GM12878 (cell line): Measurements from ENCODE around the gene TNPO2. TPM values are rescaled to one million over a fixed set of nuclear protein-coding genes. Genes with fewer than 3 reads are reported as not detected.

Experiments
- ATF7 ChIP-seq: fragments of 450-650 bp; IDR thresholded peaks from 2 replicates; pipeline ENCODE4 v1.6.1; 2016; ENCODE audit warnings: low read depth, mild to moderate bottlenecking
- CEBPB ChIP-seq, 2 experiments: fragments of 150-350 bp in 1 of 2; IDR thresholded peaks; 2 replicates each; pipeline ENCODE4 v1.6.1; 2012 to 2014; ENCODE audit warnings: low read depth in 2 of 2, low read length in 2 of 2, borderline replicate concordance in 1 of 2, inconsistent platforms in 1 of 2
- GATAD2B ChIP-seq: fragments of 450-650 bp; conservative IDR thresholded peaks from 2 replicates; pipeline ENCODE4 v1.6.1; 2017; ENCODE audit warnings: low read depth, mild to moderate bottlenecking, moderate library complexity
- MTA3 ChIP-seq: IDR thresholded peaks from 2 replicates; pipeline ENCODE4 v1.6.1; 2012; ENCODE audit warnings: low read length, inconsistent platforms, borderline replicate concordance
- POU2F2 ChIP-seq: IDR thresholded peaks from 3 replicates; pipeline ENCODE4 v1.6.1; 2011; ENCODE audit warnings: low read depth, mild to moderate bottlenecking, low read length, borderline replicate concordance
- RELA ChIP-seq: fragments of 450-650 bp; IDR thresholded peaks from 2 replicates; pipeline ENCODE4 v1.8.0; 2014; ENCODE audit warnings: borderline replicate concordance; ENCODE audit not compliant: partially characterized antibody
- SPI1 ChIP-seq: IDR thresholded peaks from 2 replicates; pipeline ENCODE4 v1.6.1; 2011; ENCODE audit warnings: low read depth, mild to moderate bottlenecking, low read length, moderate library complexity, borderline replicate concordance; ENCODE audit not compliant: insufficient read depth
- SREBF2 ChIP-seq: IDR thresholded peaks from 2 replicates; pipeline ENCODE4 v1.6.1; 2012; ENCODE audit warnings: mild to moderate bottlenecking, low read length
- STAT1 ChIP-seq: fragments of 450-650 bp; conservative IDR thresholded peaks from 2 replicates; pipeline ENCODE4 v1.6.1; 2014; ENCODE audit warnings: antibody characterized with exemption, mild to moderate bottlenecking
- TAF1 ChIP-seq: IDR thresholded peaks from 2 replicates; pipeline ENCODE4 v1.6.1; 2011; ENCODE audit warnings: mild to moderate bottlenecking, low read depth, low read length, borderline replicate concordance
- ZBED1 ChIP-seq: IDR thresholded peaks from 2 replicates; pipeline ENCODE4 v1.6.1; 2016; ENCODE audit warnings: borderline replicate concordance
- polyA plus RNA-seq, 11 experiments: library from polyadenylated mRNA; depleted of rRNA in 4 of 11; unstranded in 6 of 11; stranded (reverse) in 5 of 11; fragments of >200 nt; fragmentation: Nextera tagmentation in 4 of 11; fragmentation: Illumina TruSeq in 1 of 11; extraction: Ambion mirVana in 4 of 11; extraction: Trizol in 1 of 11; gene quantifications; 1 replicate in 1 of 11; 2 replicates in 10 of 11; pipeline versions ENCODE4 v1.2.1 to v1.2.3, GENCODE V29; 2011 to 2016; ENCODE audit warnings: inconsistent platforms in 2 of 11, missing spikeins in 2 of 11, low read depth in 1 of 11
- total RNA-seq, 4 experiments: library from RNA; depleted of rRNA in 3 of 4; stranded (reverse); fragments of >200 nt in 3 of 4; fragmentation: Illumina TruSeq in 1 of 4; extraction: Trizol in 1 of 4; gene quantifications; 2 replicates each; pipeline versions ENCODE4 v1.2.1 to v1.2.3, GENCODE V29; 2013 to 2021
- TF ChIP-seq, protein P1 (sequence below): fragments of 450-650 bp; IDR thresholded peaks from 2 replicates; pipeline ENCODE4 v1.6.1; 2016; ENCODE audit warnings: mild to moderate bottlenecking
- TF ChIP-seq, protein P2 (sequence below): IDR thresholded peaks from 2 replicates; pipeline ENCODE4 v1.6.1; 2012; ENCODE audit warnings: low read depth, low read length, improper control_type of control experiment
- TF ChIP-seq, protein P3 (sequence below): IDR thresholded peaks from 2 replicates; pipeline ENCODE4 v1.6.1; 2011; ENCODE audit warnings: borderline replicate concordance, low read depth, mild to moderate bottlenecking, moderate library complexity, mixed read lengths, low read length; ENCODE audit not compliant: insufficient read depth; ENCODE audit errors: extremely low read length
- TF ChIP-seq, protein P4 (sequence below): IDR thresholded peaks from 2 replicates; pipeline ENCODE4 v1.6.1; 2011; ENCODE audit warnings: mild to moderate bottlenecking, low read depth, low read length, moderate library complexity; ENCODE audit not compliant: insufficient replicate concordance
- TF ChIP-seq, protein P5 (sequence below): fragments of 450-650 bp; IDR thresholded peaks from 2 replicates; pipeline ENCODE4 v1.6.1; 2016; ENCODE audit warnings: mild to moderate bottlenecking
- TF ChIP-seq, protein P6 (sequence below): fragments of 450-650 bp; formaldehyde crosslinking; IDR thresholded peaks from 2 replicates; pipeline ENCODE4 v1.4.0; 2020; ENCODE audit warnings: mild to moderate bottlenecking, moderate library complexity
- TF ChIP-seq, protein P7 (sequence below): IDR thresholded peaks from 2 replicates; pipeline ENCODE4 v1.6.1; 2012; ENCODE audit warnings: low read depth, low read length, improper control_type of control experiment

The TNPO2 gene
- total and polyA plus RNA-seq, 10 of the 15 experiments (the other 5 are each of a cell fraction or from before 2014, with no cell fraction given): 5.5 to 99.7 (median 29.6) TPM

DNA sequence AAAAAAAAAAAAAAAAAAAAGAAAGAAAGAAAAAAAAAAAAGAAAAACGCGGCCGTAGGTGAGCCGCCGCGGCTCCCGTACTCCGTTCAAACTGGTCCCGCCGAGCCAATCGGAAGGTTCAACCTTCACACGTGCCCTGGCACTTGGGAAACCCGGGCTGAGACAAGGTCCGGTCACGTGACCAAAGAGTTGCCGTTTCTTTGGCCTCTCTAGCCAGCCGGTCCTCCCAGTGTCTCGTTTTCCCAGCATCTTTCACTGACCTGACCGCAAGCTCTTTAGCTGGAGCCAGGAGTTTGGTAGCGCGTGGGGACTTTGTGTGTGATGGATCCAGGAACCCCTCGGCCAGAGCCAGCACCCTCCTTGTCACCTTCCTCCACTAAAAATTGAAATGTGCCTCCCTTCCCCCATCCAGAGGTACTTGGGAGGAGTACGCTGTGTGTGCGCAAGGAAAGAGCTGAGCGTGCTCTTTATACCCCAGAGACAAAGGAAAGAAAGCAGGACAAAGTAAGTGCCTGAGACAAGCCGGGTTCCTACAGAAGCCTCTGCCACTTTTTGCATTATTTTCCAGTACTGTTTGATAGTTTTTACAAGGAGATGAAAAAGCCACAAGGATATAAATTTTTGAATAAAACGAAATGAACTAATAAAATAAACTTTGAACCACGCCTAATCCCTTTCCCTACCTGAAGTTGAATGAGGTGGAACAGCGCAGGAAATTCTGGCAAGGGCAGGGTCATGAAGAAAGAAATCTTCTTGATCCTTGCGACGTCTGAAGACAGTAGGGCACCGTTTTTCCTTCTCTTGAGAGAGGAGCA is 959 bp downstream of the TNPO2 start (continued):
- TF ChIP-seq, protein P1, sequence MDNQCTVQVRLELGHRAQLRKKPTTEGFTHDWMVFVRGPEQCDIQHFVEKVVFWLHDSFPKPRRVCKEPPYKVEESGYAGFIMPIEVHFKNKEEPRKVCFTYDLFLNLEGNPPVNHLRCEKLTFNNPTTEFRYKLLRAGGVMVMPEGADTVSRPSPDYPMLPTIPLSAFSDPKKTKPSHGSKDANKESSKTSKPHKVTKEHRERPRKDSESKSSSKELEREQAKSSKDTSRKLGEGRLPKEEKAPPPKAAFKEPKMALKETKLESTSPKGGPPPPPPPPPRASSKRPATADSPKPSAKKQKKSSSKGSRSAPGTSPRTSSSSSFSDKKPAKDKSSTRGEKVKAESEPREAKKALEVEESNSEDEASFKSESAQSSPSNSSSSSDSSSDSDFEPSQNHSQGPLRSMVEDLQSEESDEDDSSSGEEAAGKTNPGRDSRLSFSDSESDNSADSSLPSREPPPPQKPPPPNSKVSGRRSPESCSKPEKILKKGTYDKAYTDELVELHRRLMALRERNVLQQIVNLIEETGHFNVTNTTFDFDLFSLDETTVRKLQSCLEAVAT: peak; percentile 80; the same call in 1 of the 2 replicates
- TF ChIP-seq MTA3 (no peak), RELA (peak; percentile 53), TAF1 (peak; percentile 38; the same call in 1 of the 2 replicates), POU2F2 (peak; percentile 58; the same call in 2 of the 3 replicates), ZBED1 (no peak), STAT1 (no peak), SPI1 (no peak), CEBPB (IDR thresholded peaks at IDR 0.05; ENCODE audit: borderline replicate concordance in 1 of 2, low read depth in 2 of 2, low read length in 2 of 2) (no peak), GATAD2B (no peak; the same call in 1 of the 2 replicates), SREBF2 (no peak), ATF7 (peak; percentile 70; the same call in 1 of the 2 replicates)
- TF ChIP-seq, protein P2, sequence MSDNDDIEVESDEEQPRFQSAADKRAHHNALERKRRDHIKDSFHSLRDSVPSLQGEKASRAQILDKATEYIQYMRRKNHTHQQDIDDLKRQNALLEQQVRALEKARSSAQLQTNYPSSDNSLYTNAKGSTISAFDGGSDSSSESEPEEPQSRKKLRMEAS: peak; percentile 93
- TF ChIP-seq, protein P3, sequence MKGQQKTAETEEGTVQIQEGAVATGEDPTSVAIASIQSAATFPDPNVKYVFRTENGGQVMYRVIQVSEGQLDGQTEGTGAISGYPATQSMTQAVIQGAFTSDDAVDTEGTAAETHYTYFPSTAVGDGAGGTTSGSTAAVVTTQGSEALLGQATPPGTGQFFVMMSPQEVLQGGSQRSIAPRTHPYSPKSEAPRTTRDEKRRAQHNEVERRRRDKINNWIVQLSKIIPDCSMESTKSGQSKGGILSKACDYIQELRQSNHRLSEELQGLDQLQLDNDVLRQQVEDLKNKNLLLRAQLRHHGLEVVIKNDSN: peak; percentile 98
- TF ChIP-seq, protein P4, sequence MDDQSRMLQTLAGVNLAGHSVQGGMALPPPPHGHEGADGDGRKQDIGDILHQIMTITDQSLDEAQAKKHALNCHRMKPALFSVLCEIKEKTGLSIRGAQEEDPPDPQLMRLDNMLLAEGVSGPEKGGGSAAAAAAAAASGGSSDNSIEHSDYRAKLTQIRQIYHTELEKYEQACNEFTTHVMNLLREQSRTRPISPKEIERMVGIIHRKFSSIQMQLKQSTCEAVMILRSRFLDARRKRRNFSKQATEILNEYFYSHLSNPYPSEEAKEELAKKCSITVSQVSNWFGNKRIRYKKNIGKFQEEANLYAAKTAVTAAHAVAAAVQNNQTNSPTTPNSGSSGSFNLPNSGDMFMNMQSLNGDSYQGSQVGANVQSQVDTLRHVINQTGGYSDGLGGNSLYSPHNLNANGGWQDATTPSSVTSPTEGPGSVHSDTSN: no peak
- TF ChIP-seq, protein P5, sequence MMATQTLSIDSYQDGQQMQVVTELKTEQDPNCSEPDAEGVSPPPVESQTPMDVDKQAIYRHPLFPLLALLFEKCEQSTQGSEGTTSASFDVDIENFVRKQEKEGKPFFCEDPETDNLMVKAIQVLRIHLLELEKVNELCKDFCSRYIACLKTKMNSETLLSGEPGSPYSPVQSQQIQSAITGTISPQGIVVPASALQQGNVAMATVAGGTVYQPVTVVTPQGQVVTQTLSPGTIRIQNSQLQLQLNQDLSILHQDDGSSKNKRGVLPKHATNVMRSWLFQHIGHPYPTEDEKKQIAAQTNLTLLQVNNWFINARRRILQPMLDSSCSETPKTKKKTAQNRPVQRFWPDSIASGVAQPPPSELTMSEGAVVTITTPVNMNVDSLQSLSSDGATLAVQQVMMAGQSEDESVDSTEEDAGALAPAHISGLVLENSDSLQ: peak; percentile 12; the same call in 1 of the 2 replicates
- TF ChIP-seq, protein P6, sequence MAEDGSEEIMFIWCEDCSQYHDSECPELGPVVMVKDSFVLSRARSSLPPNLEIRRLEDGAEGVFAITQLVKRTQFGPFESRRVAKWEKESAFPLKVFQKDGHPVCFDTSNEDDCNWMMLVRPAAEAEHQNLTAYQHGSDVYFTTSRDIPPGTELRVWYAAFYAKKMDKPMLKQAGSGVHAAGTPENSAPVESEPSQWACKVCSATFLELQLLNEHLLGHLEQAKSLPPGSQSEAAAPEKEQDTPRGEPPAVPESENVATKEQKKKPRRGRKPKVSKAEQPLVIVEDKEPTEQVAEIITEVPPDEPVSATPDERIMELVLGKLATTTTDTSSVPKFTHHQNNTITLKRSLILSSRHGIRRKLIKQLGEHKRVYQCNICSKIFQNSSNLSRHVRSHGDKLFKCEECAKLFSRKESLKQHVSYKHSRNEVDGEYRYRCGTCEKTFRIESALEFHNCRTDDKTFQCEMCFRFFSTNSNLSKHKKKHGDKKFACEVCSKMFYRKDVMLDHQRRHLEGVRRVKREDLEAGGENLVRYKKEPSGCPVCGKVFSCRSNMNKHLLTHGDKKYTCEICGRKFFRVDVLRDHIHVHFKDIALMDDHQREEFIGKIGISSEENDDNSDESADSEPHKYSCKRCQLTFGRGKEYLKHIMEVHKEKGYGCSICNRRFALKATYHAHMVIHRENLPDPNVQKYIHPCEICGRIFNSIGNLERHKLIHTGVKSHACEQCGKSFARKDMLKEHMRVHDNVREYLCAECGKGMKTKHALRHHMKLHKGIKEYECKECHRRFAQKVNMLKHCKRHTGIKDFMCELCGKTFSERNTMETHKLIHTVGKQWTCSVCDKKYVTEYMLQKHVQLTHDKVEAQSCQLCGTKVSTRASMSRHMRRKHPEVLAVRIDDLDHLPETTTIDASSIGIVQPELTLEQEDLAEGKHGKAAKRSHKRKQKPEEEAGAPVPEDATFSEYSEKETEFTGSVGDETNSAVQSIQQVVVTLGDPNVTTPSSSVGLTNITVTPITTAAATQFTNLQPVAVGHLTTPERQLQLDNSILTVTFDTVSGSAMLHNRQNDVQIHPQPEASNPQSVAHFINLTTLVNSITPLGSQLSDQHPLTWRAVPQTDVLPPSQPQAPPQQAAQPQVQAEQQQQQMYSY (CRISPR knock-in tag): peak; percentile 92
- TF ChIP-seq, protein P7, sequence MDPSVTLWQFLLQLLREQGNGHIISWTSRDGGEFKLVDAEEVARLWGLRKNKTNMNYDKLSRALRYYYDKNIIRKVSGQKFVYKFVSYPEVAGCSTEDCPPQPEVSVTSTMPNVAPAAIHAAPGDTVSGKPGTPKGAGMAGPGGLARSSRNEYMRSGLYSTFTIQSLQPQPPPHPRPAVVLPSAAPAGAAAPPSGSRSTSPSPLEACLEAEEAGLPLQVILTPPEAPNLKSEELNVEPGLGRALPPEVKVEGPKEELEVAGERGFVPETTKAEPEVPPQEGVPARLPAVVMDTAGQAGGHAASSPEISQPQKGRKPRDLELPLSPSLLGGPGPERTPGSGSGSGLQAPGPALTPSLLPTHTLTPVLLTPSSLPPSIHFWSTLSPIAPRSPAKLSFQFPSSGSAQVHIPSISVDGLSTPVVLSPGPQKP: no peak
